Activated CD4-positive, CD25-positive, alpha-beta regulatory T cell (primary cell): ENCODE data around the gene TGM4.
"Not testable (repeated sequence)": the region's sequence is repeated elsewhere in the genome, so short reads cannot be mapped to it uniquely, and the experiment has no call there.

Source experiments
- DNase-seq, 4 experiments: peaks; one replicate each; lab custom pipeline; 2025; lab: John Stamatoyannopoulos, UW

The TGM4 gene

GRCh38 chr3:44915702-44916438 lies 41.5 kb downstream of the TGM4 start:
- no peak for DNase-seq

DNA sequence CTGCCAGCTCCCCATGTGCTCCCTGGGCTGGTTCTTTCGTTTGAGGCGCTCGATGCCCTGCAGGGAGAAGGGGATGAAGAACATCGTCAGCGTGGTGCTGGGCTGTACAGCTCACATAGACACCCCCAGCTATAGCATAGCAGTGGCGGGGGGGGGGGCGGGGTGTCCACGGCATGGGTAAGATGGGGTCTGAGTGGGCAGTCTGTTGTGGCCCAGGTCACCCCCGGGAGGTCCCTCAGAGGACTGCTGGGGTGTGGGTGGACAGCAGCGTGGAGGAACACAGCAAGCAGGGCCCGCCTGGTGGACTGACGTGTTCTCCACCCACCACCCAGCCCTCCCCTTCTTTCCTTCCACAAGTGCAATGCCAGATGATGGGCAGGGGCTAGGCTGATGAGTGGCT lies 43.7 kb downstream of the TGM4 start:
- no peak for DNase-seq

- no peak for DNase-seq
Observed at GRCh38 chr3:44918581-44918980, 44.2 kb downstream of the TGM4 start.

GRCh38 chr3:44920081-44920480 lies 45.7 kb downstream of the TGM4 start:
- no peak for DNase-seq

GRCh38 chr3:44923632-44924456 lies 49.4 kb downstream of the TGM4 start:
- DNase-seq: no peak

DNA sequence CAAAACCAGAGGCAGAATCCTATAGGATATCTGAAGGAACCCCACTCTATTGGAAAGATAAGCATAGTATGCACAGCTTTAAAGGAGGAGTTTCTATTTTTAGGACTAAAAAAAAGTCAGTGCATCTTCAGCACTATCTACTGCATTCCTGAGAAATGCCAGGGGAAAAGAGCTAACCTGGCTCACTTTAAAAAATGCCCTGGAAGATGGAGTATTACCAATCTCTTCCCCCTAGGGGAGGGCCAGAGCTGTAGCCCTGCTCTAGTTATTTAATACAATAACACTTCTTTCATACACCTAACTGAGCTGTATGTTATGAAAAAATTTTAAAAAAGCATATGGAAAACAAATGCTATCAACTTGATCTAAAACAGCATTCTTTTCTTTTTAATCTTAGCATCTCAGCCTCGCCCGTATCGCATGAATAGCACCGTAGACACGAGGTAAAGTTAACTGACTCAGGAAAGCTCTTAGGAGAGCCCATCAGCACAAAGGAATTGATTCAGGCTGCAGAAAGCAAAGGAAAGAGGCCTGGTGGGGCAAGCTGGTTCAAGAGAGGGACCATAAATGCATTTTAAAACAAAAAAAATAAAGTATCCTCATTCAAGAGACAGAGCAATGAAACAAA lies 50.2 kb downstream of the TGM4 start:
- DNase-seq: no peak

DNA sequence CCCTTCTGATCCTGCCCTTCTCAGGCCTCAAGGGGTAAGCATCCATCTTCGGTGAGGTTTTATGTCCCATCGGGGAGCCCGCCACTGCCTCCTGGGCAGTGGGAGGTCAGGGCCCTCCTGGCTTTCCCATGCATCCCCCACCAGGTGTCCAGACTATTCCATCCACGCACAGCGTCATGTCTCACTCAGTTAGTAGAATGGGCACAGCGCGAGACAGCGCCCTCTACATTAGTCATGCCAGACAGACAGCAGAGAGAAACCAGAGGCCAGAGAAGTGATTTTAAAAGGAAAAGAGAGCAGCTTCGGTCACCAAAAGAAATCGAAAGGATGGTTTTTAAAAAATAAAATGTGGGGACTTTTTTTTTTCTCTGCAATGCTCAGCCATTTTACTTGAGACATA lies 51.8 kb downstream of the TGM4 start:
- no peak for DNase-seq

DNA sequence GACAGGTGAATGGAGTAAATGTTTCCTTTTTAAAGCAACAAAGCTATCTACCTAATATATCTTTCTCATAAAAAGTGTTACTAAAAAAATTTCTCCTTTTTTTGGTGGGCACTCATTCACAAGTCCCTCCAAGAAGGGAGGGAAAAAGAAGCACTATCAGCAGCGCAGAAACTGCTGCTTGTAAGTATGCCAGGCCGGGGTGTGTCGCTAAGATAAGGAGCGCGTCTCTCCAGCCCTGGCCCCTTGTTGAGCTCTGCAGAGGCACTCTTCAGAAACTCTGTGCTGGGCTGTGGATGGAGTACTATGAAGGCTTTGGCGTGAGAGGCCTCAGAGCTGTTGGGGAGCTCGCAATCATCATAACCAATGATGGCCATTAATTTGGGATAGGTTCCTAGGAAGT lies 52.5 kb downstream of the TGM4 start:
- DNase-seq: no peak

GRCh38 chr3:44927371-44927770 lies 53.0 kb downstream of the TGM4 start:
- no peak for DNase-seq

DNA sequence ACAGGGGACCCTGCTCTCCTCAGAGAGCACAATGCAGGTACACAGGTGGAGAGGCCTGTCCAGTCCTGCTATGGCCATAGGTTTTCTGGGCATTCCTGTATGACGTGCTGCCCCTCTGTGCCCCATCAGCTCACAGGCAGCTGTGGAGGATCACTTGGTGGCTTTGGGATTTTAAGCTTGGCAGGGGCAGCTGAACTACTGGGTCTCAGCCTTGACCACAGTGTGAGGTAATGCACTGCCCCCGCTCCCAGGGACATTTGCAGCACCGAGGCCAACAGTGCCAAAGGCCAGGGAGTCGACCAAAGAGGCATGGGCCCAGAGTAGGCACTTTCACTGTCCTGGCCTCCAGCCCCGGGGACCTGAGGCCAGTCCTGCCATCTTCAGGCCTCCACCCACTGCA lies 55.4 kb downstream of the TGM4 start:
- DNase-seq: no peak

GRCh38 chr3:44930911-44931310 lies 56.5 kb downstream of the TGM4 start:
- no peak for DNase-seq

DNA sequence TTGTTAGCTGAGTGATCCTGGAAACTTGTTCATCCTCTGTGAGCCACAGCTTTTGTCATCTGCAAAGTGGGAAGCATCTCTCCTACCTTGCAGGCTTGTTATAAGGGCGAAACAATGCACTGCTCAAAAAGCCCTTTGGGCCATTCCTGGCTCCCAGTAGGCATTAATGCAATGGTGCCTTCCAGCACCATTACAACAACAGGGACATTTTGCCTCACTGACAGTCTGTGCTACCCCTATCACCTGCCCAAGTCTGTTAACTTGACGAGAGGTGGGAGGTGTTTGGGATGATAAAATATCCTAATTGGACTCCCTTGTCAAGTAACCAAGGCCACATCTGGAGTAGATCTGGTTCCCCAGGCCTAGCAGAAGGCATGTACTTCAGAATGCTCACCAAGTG lies 57.4 kb downstream of the TGM4 start:
- no peak for DNase-seq

DNA sequence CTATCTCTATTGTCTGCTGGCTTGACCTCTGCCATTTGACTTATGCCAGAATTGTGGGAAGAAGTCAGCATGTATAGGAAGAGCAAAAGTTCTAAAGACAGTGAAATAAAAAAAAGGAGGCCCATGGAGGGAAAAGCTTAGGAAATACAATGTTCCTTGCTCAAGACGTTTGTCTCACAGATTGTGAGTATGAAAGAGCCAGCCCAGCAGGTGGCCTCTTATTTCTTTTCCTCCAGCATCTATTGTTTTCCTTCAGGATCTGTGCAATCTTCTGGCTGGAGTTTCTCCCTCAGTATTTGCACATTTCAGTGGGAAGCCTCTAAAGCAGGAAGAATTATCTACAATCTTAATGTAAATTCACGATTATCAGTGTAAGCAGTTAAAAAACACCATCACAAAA lies 57.9 kb downstream of the TGM4 start:
- DNase-seq: no peak

DNA sequence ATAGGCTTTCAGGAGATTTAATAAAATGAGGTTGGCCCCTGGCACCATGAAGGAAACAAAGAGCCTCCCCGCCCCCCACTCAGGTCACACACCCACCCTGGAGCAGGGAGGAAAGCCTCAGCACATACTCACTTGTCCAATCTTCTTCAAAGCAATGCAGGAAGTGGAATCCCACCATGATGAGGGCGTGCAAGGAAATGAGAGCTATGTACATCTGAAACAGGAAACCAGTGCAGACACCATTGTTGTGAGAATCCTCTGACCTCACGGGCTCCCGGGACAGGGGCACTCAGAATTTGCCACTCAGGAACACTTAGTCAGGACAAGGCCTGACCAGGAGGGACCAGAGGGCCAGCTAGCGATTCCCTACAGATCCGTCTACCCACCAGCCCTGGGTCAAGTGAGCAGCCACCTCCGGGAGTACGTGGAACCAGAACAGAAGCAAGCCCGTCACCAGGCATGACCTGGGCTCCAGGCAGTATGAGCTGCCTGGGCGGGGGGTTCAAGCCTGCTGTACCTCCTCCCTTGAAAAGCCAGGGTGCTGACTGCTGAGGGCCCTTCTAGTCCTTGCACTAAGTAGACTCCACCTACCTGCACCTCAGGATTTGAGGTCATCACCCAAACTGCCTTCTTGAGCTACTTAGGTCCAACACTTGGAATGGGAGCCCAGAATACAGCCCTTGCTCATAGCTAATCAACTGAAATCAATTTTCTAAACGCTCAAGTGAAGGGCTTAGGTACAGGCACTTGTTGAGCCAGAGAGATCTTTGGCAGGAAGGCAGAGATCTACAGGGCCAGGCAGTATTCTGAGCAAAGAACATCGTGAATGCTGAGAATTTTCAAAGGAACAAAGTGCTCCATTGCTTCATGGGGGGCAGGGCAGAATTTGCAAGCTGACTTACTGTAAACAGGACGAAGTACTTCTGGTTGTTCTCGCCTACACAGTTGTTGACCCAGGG lies 58.9 kb downstream of the TGM4 start:
- no peak for DNase-seq

DNA sequence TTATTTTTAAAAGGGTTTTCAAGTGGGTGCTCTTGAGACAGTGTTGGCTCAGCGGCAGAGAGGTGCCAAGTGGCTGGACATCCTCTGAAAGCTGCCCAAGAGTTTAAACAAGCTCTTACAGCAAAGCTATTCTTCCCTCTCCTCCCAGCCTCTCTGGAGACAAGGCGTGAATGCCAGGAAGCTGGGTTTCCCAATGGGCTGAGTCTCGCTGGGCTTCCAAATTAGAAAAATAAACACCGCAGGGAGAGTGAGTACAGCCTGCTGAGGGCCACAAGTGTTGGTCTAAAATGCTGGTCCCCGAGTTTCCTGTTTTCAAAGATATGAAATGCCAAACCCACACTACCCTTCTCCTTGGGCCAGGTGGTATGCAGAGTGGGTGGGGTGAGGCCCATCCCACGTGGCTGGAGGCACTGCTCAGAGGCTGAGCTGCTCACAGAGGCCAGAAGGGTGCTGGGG lies 65.2 kb downstream of the TGM4 start:
- DNase-seq: no peak

DNA sequence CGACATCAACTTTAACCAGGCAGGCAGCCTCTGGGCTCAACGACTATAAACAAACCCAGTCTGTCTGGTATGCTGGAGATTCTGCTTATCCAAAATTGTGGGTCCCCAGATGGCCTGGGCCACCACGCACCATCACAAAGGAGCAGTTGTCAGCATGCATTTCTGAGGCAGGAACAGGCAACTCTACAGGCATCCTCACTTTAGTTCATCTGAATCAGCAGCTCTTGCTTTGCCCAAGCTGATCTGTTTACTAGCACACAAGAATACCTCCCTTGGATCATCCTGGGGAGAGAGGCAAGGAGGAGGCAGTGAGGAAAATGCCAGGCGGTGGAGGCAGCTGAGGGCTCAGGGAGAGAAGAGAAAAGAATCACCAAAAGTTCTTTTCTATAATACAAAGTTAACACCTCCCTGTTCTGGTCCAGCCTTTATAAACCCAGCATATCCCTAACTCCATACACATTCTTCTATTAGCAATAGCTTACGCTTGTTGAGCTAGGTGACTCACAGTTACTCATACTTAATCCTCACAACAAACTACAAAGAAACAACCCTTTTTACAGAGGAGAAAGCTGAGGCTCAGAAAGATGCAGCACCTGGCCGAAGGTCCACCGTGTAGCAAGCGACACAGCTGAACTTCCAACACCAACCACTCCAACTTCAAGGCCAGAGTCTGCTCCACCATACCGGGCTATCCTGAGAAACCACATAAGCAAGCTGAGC lies 68.0 kb downstream of the TGM4 start:
- no peak for DNase-seq

DNA sequence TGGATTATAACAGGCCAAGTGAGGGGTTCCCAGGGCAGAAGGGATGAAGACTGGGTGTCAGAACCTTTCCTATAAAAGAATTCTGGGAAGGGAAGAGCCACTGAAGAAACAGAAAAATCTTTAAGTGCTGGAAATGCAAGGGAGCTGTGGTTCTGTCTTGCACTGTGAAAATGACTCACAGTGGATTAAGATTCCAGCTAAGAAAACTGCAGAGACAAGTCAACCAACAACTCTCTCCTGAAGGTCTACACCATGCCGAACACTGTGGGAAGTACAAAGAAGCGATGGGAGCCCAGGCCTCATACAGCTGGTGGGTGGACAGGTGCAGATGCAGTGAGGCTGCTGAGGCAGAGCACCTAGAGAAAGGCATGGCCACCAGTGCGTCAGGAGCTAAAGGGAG lies 73.8 kb downstream of the TGM4 start:
- DNase-seq: no peak

DNA sequence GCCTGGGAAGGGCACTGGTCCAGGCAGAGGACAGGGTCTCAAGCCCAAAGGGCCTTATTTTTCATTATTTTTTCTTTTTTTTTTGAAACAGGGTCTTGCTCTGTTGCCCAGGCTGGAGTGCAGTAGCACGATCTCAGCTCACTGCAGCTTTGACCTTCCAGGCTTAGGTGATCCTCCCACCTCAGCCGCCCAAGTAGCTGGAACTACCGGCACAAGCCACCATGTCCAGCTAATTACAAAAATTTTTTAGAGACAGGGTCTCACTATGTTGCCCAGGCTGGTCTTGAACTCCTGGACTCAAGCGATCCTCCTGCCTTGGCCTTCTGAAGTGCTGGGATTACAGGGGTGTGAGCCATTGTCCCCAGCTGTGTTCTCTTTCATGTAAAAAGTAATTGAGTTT lies 75.4 kb downstream of the TGM4 start:
- DNase-seq: not testable (repeated sequence)

GRCh38 chr3:44950275-44950734 lies 75.9 kb downstream of the TGM4 start:
- no peak for DNase-seq

DNA sequence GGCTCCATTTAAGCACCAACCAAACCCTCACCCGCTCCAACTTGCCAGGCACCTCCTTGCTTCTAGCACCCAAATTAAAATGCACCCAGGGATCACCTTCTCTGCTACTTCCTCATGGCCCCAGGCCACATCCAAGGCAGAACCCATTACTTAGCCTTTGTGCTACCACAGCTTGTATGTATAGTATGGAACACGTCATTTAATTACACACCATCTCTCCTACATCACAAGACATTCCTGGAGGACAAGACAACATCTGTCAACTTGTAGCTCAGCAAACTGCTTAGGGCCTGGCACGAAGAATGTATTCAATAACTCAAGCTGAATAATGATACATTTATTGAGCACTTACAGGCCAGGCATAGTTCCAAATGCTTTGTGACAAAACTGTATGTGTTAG lies 78.3 kb downstream of the TGM4 start:
- DNase-seq: no peak

DNA sequence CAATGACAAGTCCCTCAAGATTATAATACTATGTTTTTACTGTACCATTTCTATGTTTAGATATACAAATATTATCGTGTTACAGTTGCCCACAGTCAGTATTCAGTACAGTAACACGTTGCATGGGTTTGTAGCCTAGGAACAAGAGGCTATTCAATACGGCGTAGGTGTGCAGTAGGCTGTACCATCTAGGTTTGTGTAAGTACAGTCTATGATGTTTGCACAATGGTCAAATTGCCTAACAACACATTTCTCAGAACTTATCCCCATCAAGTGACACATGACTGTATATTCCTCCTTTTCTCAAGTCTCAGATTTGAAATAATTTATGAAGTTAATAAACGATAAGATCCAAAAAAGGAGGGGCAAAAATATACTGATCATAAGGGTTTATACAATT lies 79.9 kb downstream of the TGM4 start:
- DNase-seq: no peak
